Right lobe of liver (tissue), 6 donors: ENCODE results near the gene ARF3. TPM values are rescaled to one million over a fixed set of nuclear protein-coding genes. Genes with fewer than 3 reads are reported as not detected.
A peak's percentile ranks its signal among the peaks of the same experiment; 100 is the strongest.

Source experiments
- ATAC-seq, 4 donors: fragments of 200-7000 bp; cut with Tn5 transposase; one replicate each; pipeline ENCODE4 v1.9.1; 2020; ENCODE audit warnings: mild to moderate bottlenecking in 4 of 4, moderate library complexity in 4 of 4
- DNase-seq, 3 donors: peaks; one replicate each; pipeline ENCODE4 v3.0.0-alpha.2; 2020
- H3K27ac ChIP-seq, 3 donors: fragments of 200-600 bp; one replicate each; pipeline ENCODE4 v1.8.0; 2022
- H3K27me3 ChIP-seq, 2 donors: fragments of 200-600 bp; one replicate each; pipeline ENCODE4 v1.8.0; 2022
- H3K36me3 ChIP-seq, 4 donors: fragments of 200-600 bp; sonication (generic) in 1 of 4; one replicate each; pipeline versions ENCODE4 v1.5.1 to v1.8.0; 2017 to 2022; ENCODE audit warnings: control low read depth in 1 of 4
- H3K4me1 ChIP-seq, 4 donors: fragments of 200-600 bp; sonication (generic) in 1 of 4; one replicate each; pipeline versions ENCODE4 v1.5.1 to v1.8.0; 2017 to 2022; ENCODE audit warnings: control low read depth in 1 of 4
- H3K4me3 ChIP-seq, 3 donors: fragments of 200-600 bp; one replicate each; pipeline ENCODE4 v1.8.0; 2022
- H3K9me3 ChIP-seq, 4 donors: fragments of 200-600 bp; sonication (generic) in 1 of 4; one replicate each; pipeline versions ENCODE4 v1.5.1 to v1.8.0; 2017 to 2022; ENCODE audit warnings: control low read depth in 1 of 4
- POLR2A ChIP-seq: fragments of 450-650 bp; IDR thresholded peaks from one replicate; pipeline ENCODE4 v1.6.1; 2017; ENCODE audit warnings: antibody characterized with exemption, mild to moderate bottlenecking
- WGBS: methylation state at CpG from one replicate; pipeline ENCODE4 v1.1.6; 2018; ENCODE audit warnings: low coverage, low lambda C conversion rate; ENCODE audit not compliant: insufficient coverage; ENCODE audit errors: missing lambda C conversion rate; 5-methylcytosine and 5-hydroxymethylcytosine counted together
- intact Hi-C, 2 donors: fragments of 100-400 bp; cut with DNase I; formaldehyde crosslinking; loops; one replicate each; pipeline versions ENCODE4 v1.11.2 to v1.14.1; 2022
- total RNA-seq, 6 experiments: library from RNA; depleted of rRNA in 2 of 6; stranded (reverse); fragments of >200 nt in 2 of 6; fragmentation: NEBNext Ultra II Directional in 3 of 6; extraction: Animal tissue kit (Norgen Biotek cat#: 25700) in 3 of 6; gene quantifications; one replicate each; pipeline versions ENCODE4 v1.1.0 to v1.2.4, GENCODE V29; 2016 to 2023
- TF ChIP-seq, protein P1 (sequence below), 4 donors: fragments of 200-600 bp in 3 of 4; fragments of 450-650 bp in 1 of 4; IDR thresholded peaks; one replicate each; pipeline versions ENCODE4 v1.5.1 to v1.8.0; 2016 to 2022; ENCODE audit warnings: antibody characterized with exemption in 4 of 4, mild to moderate bottlenecking in 2 of 4
- donor health status: DM: no; HTN: yes; CAD: no.
- donor health status: DM: no; HTN: no; CAD: no.
- donor health status: DM: no; HTN: no; CAD: no.
- donor health status: DM: no; HTN: yes; CAD: no.
- donor health status: DM: no; HTN: yes; CAD: no.

ARF3 gene
- total RNA-seq, 6 experiments from 2014 or later, result 30.9 to 50.7 (median 47.2) TPM

DNA sequence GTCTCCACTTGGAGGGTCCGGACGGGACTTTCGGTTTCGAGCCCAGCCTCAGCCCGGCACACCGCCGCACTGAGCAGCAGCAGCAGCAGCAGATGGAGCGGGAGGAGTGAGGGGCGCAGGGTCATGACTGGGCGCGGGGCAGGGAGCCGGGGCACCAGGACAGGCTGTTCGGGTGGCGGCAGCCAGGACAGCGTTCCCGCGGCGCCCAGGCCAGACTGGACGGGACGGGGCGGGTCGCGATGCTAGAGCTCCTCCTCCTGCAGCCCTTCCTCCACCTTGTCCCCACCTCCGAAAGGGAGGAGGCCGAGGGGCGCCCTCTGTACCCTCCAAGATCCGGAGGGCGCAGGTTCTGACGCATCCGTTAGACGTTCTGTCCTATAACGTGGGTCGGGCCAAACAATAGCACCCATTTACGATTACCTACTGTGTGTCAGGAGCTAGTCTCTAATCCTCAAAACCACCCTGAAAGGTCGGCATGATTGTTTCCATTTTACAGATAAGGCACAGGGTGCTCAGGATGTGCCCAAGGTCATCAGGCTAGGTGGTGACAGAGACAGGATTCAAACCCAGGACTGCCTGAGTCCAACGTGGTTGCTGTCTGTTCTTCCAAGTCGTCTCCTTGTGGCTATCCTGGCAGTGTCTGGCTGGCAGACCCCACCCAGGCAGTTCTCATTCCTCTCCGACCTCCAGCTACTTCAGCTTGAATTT lies 31.8 kb downstream of the ARF3 start, which contains the start of gene FKBP11:
TSS of gene FKBP11 (minus strand) at position 189 of the 708 bp plus-strand sequence. CDS start at position 125, 64 bp downstream.
- DNase-seq, result peak; percentile 74 to 80 (median 79)
- Histone ChIP-seq H3K4me3 (peak within 1 kb of the TSS; percentile 87 to 97 (median 96)), H3K4me1 (peaks cover 0 to 12% (median 0%) of the 10 kb centered on the region in 4 donors), H3K9me3 (no peaks in the 10 kb centered on the region), H3K27me3 (no peaks in the 10 kb centered on the region), H3K36me3 (peaks cover 0 to 3% (median 0%) of the 10 kb centered on the region in 4 donors), H3K27ac (peak within 1 kb of the TSS; percentile 48 to 52 (median 51))
- ATAC-seq, result peak; percentile 95 to 98 (median 96)
- TF ChIP-seq POLR2A, result peak; percentile 79
- TF ChIP-seq, protein P1, sequence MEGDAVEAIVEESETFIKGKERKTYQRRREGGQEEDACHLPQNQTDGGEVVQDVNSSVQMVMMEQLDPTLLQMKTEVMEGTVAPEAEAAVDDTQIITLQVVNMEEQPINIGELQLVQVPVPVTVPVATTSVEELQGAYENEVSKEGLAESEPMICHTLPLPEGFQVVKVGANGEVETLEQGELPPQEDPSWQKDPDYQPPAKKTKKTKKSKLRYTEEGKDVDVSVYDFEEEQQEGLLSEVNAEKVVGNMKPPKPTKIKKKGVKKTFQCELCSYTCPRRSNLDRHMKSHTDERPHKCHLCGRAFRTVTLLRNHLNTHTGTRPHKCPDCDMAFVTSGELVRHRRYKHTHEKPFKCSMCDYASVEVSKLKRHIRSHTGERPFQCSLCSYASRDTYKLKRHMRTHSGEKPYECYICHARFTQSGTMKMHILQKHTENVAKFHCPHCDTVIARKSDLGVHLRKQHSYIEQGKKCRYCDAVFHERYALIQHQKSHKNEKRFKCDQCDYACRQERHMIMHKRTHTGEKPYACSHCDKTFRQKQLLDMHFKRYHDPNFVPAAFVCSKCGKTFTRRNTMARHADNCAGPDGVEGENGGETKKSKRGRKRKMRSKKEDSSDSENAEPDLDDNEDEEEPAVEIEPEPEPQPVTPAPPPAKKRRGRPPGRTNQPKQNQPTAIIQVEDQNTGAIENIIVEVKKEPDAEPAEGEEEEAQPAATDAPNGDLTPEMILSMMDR (IDR thresholded peaks at IDR 0.05), result peak in 1 of 4 donors; percentile 10
- 3% methylated on average over 7 of the region's 38 CpGs for WGBS
- intact Hi-C loops, result no loop called here

DNA sequence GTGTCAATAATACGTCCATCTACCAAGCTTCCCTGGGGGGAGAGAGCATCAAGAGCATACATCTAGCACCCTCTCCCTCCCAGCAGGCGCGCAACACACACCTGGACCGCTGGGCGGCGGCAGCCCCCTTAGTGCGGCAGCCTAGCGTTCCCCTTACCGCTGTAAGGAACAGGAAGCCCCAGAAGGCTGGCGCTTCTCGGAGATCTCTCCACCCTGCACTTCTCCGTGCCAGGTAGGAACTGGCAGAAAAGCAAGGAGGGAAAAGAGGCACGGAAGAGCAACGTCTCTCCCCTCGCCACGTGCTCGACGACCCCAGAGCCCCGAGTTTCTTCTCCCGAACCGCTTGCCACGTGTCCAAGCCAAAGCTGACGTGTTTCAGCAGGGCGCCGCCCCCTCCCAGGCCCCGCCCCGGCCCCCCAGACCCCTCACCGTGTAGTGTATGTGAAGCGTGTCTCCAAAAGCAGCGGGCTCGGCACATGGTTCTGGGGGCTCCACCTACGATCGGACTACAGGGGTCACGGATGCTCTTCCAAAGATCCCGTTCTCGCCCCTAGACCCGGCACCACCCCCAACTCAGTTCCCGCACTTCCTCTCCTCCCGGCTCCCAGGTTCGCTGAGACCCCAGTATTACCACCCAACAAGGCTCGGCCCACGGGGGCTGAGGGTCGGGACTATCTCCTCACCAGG lies 32.5 kb downstream of the ARF3 start:
- Histone ChIP-seq H3K4me1 (peaks cover 0 to 12% (median 0%) of the 10 kb centered on the region in 4 donors), H3K36me3 (peaks cover 0 to 3% (median 0%) of the 10 kb centered on the region in 4 donors), H3K27me3 (no peaks in the 10 kb centered on the region), H3K9me3 (no peaks in the 10 kb centered on the region), H3K27ac (peak overlapping the region; percentile 48 to 52 (median 51)), H3K4me3 (peak overlapping the region; percentile 87 to 97 (median 96))
- WGBS, result 0% methylated on average over 15 of the region's 43 CpGs
- DNase-seq (peak; percentile 50 to 60 (median 52)), ATAC-seq (peak; percentile 68 to 75 (median 70))
- TF ChIP-seq, protein P1 (IDR thresholded peaks at IDR 0.05), result peak; percentile 29 to 36 (median 32)
- TF ChIP-seq POLR2A, result no peak
- intact Hi-C loops, result no loop called here

DNA sequence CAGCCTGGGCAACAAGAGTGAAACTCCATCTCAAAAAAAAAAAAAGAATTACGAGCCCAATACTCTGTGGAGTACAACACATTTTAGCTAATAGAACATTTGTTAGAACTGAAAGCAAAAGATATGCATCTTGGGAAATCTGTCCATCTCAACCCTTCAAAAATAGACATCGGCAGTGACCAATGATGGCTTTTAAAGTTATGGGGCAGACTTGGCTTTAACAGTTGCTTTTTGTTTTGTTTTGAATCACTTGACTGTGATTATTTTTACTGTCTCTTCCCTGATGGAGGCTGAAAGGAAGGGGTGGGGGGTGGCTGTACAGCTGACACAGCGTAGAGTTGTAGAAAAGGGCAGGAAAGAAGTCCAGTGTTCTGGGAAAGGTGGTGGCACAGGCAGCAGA lies 34.2 kb downstream of the ARF3 start:
- Histone ChIP-seq H3K27me3 (no peaks in the 10 kb centered on the region), H3K4me3 (no peak overlapping the region), H3K36me3 (peaks cover 0 to 3% (median 0%) of the 10 kb centered on the region in 4 donors), H3K9me3 (no peaks in the 10 kb centered on the region), H3K27ac (no peak overlapping the region), H3K4me1 (peaks cover 0 to 12% (median 0%) of the 10 kb centered on the region in 4 donors)
- ATAC-seq, result no peak
- TF ChIP-seq, protein P1 (IDR thresholded peaks at IDR 0.05), result no peak
- no peak for TF ChIP-seq POLR2A
- intact Hi-C loops, result no loop called here
- WGBS, result 96% methylated on average over 3 of the region's 3 CpGs
- DNase-seq, result no peak

DNA sequence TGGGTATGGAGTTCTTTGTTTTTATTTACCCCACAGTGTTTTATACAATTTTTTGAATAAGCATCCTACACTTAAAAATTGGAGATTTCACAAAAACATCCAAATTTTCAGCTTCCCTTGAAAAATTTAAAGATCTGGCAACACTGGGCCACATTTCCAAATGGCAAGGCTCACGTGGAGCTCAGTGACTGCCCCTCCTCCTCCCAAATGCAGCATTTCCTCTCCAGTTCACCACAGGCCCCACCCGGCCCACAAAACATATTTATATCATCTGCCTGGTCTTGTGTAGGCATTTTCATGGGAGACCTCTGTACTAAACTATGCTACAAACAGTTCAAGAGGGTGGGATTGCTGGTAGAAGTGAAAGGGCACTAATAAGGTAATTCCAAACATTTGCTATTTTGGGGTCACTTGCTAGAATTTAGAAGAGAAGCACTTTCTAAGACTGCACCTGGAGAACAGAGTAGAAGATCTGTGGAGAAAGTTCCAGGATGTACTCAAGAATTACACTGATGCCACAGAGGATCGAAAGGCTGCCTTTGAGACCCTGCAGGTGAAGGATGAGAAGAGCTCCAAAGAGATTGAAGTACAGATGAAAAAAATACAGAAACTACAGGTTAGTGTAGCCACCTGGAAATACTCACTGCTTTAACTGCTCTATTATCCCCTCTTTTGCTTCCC lies 39.3 kb downstream of the ARF3 start:
- intact Hi-C loops, result no loop called here
- no peaks in the 10 kb centered on the region for H3K4me1 ChIP-seq
- no peaks in the 10 kb centered on the region for H3K36me3 ChIP-seq
- H3K27me3 ChIP-seq, result no peaks in the 10 kb centered on the region
- no peak for DNase-seq
- ATAC-seq, result peak in 1 of 4 donors; percentile 22
- no peak overlapping the region for H3K27ac ChIP-seq
- 52% methylated on average over 3 of the region's 3 CpGs for WGBS
- TF ChIP-seq POLR2A, result no peak
- TF ChIP-seq, protein P1 (IDR thresholded peaks at IDR 0.05), result no peak
- H3K9me3 ChIP-seq, result no peaks in the 10 kb centered on the region
- no peak overlapping the region for H3K4me3 ChIP-seq
